HL-60 (cell line): ENCODE measurements around the gene THAP12.

ENCODE experiments used
- DNase-seq, 2 experiments: peaks; one replicate each; pipeline ENCODE4 v3.0.0-alpha.2; 2010 to 2020; ENCODE audit warnings: low read depth in 1 of 2, low spot score in 1 of 2
- H3K27ac ChIP-seq: fragments of 250-450 bp; sonication (Bioruptor Pico); replicated peaks from 2 replicates; pipeline ENCODE4 v1.5.1; 2020; ENCODE audit warnings: mild to moderate bottlenecking, moderate library complexity
- H3K27me3 ChIP-seq: fragments of 250-450 bp; sonication (Bioruptor Pico); 2 replicates; pipeline ENCODE4 v1.5.1; 2021; ENCODE audit warnings: mild to moderate bottlenecking, moderate library complexity; ENCODE audit not compliant: insufficient read depth, poor library complexity, severe bottlenecking
- H3K4me3 ChIP-seq: replicated peaks from 2 replicates; pipeline ENCODE4 v1.5.1; 2011; ENCODE audit warnings: mild to moderate bottlenecking, control low read depth, low read length; ENCODE audit not compliant: insufficient read depth
- CTCF ChIP-seq: IDR thresholded peaks from one replicate; pipeline ENCODE4 v1.5.1; 2011; ENCODE audit warnings: low read length, control low read depth, inconsistent platforms; ENCODE audit not compliant: insufficient read depth
- GABPA ChIP-seq: IDR thresholded peaks from 2 replicates; pipeline ENCODE4 v1.6.1; 2012; ENCODE audit warnings: low read depth
- POLR2AphosphoS5 ChIP-seq: IDR thresholded peaks from 2 replicates; pipeline ENCODE4 v1.6.1; 2012; ENCODE audit warnings: low read depth
- SPI1 ChIP-seq: IDR thresholded peaks from 2 replicates; pipeline ENCODE4 v1.6.1; 2012; ENCODE audit warnings: low read depth, mild to moderate bottlenecking, borderline replicate concordance
- TF ChIP-seq, protein P1 (sequence below): IDR thresholded peaks from 2 replicates; pipeline ENCODE4 v1.6.1; 2012; ENCODE audit warnings: low read depth; ENCODE audit not compliant: insufficient replicate concordance

The THAP12 gene

DNA sequence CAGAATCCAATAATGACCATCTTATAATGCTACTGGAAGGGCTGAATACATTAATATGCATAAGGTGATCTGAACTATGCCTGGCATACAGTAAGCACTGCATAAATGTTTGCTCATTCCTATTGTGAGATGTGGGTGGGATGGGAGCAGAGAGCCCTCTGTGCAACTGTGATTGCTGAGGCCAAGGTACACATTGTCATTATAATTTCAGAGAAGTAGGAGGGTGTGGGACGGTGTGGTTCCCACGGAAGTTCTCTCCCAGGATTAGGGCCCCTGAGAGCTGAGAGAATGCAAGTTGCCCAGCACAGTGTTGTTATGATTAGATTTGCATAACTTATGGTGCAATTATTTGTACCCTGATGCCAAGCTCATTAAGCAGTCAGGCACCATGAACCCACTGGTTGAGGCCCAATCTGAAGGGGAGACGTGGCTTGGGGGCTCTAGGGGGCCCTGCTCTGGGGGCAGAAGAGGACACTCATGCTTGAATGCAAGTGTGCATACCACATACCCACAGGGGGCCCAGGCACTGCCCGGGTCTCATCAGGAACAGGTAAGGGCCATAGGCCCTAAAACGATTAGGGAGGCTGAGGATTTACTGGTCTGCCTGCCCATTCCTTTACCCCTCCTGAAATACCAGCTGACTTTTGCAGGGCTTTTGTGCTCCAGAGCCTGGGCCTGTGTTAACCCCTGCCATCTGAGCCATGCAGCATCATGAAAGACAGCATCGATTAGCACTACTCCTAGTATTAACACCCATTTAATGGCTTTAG lies 72.8 kb downstream of the THAP12 start:
- no peak for DNase-seq
- Histone ChIP-seq H3K4me3 (no peak overlapping the region), H3K27ac (no peak overlapping the region), H3K27me3 (no peaks in the 10 kb centered on the region)
- TF ChIP-seq GABPA (no peak), CTCF (no peak)

DNA sequence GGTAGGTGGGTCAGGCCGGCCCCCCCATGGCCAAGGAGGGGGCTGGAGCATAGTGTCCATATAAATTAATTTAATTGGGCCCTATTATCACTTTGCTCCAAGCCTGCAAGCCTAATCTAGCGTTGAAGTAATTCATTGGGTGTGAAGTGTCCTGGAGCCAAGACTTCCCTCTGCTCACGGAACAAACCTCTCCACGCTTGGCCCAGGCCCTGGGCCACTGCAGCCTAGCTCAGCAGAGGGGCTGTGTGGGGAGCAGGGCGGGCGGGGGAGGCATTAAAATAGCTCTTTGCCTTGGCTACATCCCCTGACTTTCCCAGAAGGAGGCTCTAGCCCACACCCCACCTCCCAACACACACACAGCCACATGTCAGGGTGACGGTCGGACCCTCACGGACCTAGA lies 73.5 kb downstream of the THAP12 start:
- TF ChIP-seq SPI1 (no peak), GABPA (no peak), POLR2AphosphoS5 (no peak)
- no peaks in the 10 kb centered on the region for H3K27me3 ChIP-seq
- no peak overlapping the region for H3K27ac ChIP-seq
- no peak for DNase-seq
- H3K4me3 ChIP-seq = no peak overlapping the region

GRCh38 chr11:76303399-76303798 lies 77.5 kb downstream of the THAP12 start:
- TF ChIP-seq SPI1 = no peak
- no peak for TF ChIP-seq GABPA
- TF ChIP-seq POLR2AphosphoS5 = no peak
- TF ChIP-seq, protein P1, sequence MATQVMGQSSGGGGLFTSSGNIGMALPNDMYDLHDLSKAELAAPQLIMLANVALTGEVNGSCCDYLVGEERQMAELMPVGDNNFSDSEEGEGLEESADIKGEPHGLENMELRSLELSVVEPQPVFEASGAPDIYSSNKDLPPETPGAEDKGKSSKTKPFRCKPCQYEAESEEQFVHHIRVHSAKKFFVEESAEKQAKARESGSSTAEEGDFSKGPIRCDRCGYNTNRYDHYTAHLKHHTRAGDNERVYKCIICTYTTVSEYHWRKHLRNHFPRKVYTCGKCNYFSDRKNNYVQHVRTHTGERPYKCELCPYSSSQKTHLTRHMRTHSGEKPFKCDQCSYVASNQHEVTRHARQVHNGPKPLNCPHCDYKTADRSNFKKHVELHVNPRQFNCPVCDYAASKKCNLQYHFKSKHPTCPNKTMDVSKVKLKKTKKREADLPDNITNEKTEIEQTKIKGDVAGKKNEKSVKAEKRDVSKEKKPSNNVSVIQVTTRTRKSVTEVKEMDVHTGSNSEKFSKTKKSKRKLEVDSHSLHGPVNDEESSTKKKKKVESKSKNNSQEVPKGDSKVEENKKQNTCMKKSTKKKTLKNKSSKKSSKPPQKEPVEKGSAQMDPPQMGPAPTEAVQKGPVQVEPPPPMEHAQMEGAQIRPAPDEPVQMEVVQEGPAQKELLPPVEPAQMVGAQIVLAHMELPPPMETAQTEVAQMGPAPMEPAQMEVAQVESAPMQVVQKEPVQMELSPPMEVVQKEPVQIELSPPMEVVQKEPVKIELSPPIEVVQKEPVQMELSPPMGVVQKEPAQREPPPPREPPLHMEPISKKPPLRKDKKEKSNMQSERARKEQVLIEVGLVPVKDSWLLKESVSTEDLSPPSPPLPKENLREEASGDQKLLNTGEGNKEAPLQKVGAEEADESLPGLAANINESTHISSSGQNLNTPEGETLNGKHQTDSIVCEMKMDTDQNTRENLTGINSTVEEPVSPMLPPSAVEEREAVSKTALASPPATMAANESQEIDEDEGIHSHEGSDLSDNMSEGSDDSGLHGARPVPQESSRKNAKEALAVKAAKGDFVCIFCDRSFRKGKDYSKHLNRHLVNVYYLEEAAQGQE = no peak
- H3K4me3 ChIP-seq = no peak overlapping the region

DNA sequence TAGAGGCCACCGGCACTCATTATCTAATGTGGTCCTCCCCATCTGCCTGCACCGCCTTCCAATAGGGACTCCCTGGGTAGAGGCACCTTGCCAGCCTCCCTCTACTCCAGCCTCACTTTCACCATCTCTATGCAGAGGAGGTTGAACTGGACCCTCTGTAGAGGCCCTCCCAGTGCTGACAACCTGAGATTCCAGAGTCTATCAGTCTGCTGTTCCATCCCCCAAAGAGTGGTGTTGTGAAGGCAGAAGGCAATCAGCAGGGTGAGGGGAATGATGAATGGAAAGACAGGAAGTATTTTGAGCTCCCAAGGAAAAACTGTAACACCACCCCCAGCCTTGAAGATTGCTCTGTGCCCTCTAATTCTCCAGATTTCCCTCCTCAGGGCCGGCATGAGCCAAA lies 77.9 kb downstream of the THAP12 start:
- Histone ChIP-seq H3K27ac (no peak overlapping the region), H3K27me3 (no peaks in the 10 kb centered on the region), H3K4me3 (no peak overlapping the region)
- DNase-seq = no peak
- TF ChIP-seq SPI1 (no peak), GABPA (no peak)

More at GRCh38 chr11:76303399-76303798, 77.5 kb downstream of the THAP12 start:
- Histone ChIP-seq H3K27ac (no peak overlapping the region), H3K27me3 (no peaks in the 10 kb centered on the region)
- no peak for DNase-seq
